Thyroid gland (tissue), 4 donors: Measurements from ENCODE around the gene TNFRSF1A. TPM values are rescaled to one million over a fixed set of nuclear protein-coding genes. Genes with fewer than 3 reads are reported as not detected.
A peak's percentile ranks its signal among the peaks of the same experiment; 100 is the strongest.

Experiments
- DNase-seq, 2 donors: peaks; one replicate each; pipeline ENCODE4 v3.0.0-alpha.2; 2019
- H3K27ac ChIP-seq, 3 donors: fragments of 200-600 bp; sonication (generic); 1 replicate in 2 of 3; 2 replicates in 1 of 3; pipeline ENCODE4 v1.5.1; 2016 to 2019; ENCODE audit warnings: mild to moderate bottlenecking in 1 of 3, moderate library complexity in 1 of 3
- H3K27me3 ChIP-seq: fragments of 200-600 bp; sonication (generic); one replicate; pipeline ENCODE4 v1.5.1; 2019
- H3K36me3 ChIP-seq, 2 donors: fragments of 200-600 bp; sonication (generic); one replicate each; pipeline ENCODE4 v1.5.1; 2016 to 2019
- H3K4me1 ChIP-seq, 2 donors: fragments of 200-600 bp; sonication (generic); one replicate each; pipeline ENCODE4 v1.5.1; 2017 to 2019
- H3K4me3 ChIP-seq, 3 donors: fragments of 200-600 bp; sonication (generic); replicated peaks in 1 of 3; 1 replicate in 2 of 3; 2 replicates in 1 of 3; pipeline ENCODE4 v1.5.1; 2016; ENCODE audit warnings: mild to moderate bottlenecking in 1 of 3
- H3K9me3 ChIP-seq: fragments of 200-600 bp; sonication (generic); one replicate; pipeline ENCODE4 v1.5.1; 2017
- POLR2A ChIP-seq, 2 donors: fragments of 450-650 bp; IDR thresholded peaks; one replicate each; pipeline ENCODE4 v1.6.1; 2017; ENCODE audit warnings: antibody characterized with exemption in 2 of 2, mild to moderate bottlenecking in 2 of 2, moderate library complexity in 1 of 2
- WGBS, 2 donors: methylation state at CpG; one replicate each; pipeline ENCODE4 v1.1.5; 2017; 5-methylcytosine and 5-hydroxymethylcytosine counted together
- intact Hi-C: fragments of 100-400 bp; cut with DNase I; formaldehyde crosslinking; loops from one replicate; pipeline ENCODE4 v1.15.1; 2023
- total RNA-seq, 4 donors: library from RNA; depleted of rRNA; stranded (reverse); fragments of >200 nt; gene quantifications; one replicate each; pipeline ENCODE4 v1.2.3, GENCODE V29; 2016
- TF ChIP-seq, protein P1 (sequence below), 6 experiments: fragments of 200-600 bp in 3 of 6; fragments of 450-650 bp in 3 of 6; sonication (generic) in 3 of 6; IDR thresholded peaks; one replicate each; pipeline ENCODE4 v1.5.1; 2016 to 2019; ENCODE audit warnings: antibody characterized with exemption in 6 of 6, mild to moderate bottlenecking in 2 of 6, inconsistent platforms in 1 of 6, moderate library complexity in 1 of 6

The TNFRSF1A gene
- total RNA-seq, 4 donors from 2014 or later, result 131 to 185 (median 150) TPM

DNA sequence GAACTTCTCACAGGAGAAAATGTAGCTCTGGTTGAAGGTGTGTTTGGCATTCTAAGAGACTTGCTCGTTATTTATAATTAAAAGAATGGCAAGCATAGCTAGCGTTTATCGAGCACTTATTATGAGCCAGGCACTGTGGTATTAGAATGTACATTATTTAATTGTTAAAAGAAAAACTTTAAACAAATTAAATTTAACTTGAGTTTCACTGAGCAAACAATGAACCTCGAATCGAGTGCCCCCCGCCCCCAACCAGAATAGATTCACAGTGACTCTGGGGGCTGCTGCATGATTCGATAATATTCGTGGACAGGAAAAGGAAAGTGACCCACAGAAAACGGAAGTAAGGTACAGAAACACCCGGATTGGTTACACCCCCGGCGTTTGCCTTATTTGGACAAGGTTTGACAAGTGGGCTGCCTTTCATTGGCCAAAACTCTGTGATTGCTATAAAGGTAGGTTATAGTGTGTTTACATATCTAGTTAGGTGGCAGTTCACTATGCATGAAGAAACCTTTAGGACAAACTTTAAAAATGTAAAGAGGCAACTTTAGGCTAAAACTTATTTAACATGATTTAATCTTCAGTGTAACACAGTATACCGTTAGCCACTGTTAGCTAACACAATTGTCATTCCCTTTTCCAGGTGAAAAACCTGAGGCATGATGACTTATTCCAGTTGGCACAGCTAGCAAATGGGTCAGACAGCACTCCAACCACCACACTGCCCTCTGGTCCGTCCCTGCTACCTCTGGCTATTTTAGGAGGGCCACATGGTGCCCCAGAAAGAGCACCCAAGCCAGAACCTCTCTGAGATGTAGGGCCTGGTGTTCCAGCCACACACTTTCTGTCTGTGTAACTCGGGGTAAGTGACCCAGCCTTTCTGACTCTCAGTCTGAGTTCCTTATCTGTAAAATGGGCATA is 26.4 kb upstream of the TNFRSF1A start:
- TF ChIP-seq POLR2A (IDR thresholded peaks at IDR 0.05), result no peak
- TF ChIP-seq, protein P1, sequence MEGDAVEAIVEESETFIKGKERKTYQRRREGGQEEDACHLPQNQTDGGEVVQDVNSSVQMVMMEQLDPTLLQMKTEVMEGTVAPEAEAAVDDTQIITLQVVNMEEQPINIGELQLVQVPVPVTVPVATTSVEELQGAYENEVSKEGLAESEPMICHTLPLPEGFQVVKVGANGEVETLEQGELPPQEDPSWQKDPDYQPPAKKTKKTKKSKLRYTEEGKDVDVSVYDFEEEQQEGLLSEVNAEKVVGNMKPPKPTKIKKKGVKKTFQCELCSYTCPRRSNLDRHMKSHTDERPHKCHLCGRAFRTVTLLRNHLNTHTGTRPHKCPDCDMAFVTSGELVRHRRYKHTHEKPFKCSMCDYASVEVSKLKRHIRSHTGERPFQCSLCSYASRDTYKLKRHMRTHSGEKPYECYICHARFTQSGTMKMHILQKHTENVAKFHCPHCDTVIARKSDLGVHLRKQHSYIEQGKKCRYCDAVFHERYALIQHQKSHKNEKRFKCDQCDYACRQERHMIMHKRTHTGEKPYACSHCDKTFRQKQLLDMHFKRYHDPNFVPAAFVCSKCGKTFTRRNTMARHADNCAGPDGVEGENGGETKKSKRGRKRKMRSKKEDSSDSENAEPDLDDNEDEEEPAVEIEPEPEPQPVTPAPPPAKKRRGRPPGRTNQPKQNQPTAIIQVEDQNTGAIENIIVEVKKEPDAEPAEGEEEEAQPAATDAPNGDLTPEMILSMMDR (IDR thresholded peaks at IDR 0.05), result no peak
- H3K4me1 ChIP-seq, result peaks cover 48 to 73% of the 10 kb centered on the region in 2 donors
- no peaks in the 10 kb centered on the region for H3K36me3 ChIP-seq
- H3K4me3 ChIP-seq, result no peak overlapping the region
- DNase-seq, result no peak
- peak overlapping the region; percentile 46 to 64 (median 63) for H3K27ac ChIP-seq
- intact Hi-C loops, result no loop called here
- 59 to 70% methylated on average over 15 of the region's 15 CpGs for WGBS, 2 donors
- H3K27me3 ChIP-seq, result no peaks in the 10 kb centered on the region
- H3K9me3 ChIP-seq, result no peaks in the 10 kb centered on the region

DNA sequence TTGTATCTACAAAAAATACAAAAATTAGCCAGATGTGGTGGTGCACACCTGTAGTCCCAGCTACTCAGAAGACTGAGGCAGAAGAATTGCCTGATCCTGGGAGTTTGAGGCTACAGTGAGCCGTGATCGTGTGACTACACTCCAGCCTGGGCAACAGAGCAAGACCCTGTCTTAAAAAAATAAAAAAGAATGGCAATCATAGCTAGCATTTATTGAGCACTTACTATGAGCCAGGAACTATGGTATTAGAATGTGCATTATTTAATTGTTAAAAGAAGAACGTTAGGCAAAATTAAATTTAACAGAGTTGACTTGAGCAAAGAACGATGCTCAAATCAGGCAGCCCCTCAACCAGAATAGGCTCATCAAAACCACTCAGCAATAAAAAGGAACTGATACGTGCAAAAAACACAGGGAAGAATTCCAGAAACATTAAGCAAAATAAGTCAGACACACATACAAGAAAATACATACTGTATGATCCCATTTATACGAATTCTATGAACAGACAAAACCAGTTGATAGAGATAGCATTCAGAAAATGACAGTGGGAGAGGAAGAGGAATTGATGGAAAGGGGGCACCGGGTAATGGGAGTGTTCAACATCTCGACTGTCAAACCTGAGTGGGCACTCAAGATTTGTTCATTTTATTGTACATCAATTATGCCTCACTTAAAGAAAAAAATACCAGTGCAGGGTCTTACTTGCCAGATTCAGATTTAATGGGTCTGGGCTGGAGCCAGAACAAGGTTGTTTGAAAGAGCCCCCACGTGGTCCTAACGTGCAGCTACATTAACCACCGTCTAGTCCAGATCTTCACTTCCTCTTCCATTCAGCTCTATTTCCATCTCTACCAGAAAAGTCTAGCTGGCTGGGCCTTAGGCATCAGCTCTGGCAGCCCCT is 25.4 kb upstream of the TNFRSF1A start:
- no peak for DNase-seq
- H3K4me3 ChIP-seq, result no peak overlapping the region
- 48 to 62% methylated on average over 11 of the region's 11 CpGs for WGBS, 2 donors
- no peaks in the 10 kb centered on the region for H3K9me3 ChIP-seq
- intact Hi-C loops, result no loop called here
- H3K36me3 ChIP-seq, result no peaks in the 10 kb centered on the region
- peaks cover 48 to 73% of the 10 kb centered on the region in 2 donors for H3K4me1 ChIP-seq
- TF ChIP-seq, protein P1 (IDR thresholded peaks at IDR 0.05), result peak in 1 of 6 experiments; percentile 21
- TF ChIP-seq POLR2A (IDR thresholded peaks at IDR 0.05), result no peak
- H3K27ac ChIP-seq, result peak overlapping the region; percentile 15 to 64 (median 46)
- no peaks in the 10 kb centered on the region for H3K27me3 ChIP-seq

DNA sequence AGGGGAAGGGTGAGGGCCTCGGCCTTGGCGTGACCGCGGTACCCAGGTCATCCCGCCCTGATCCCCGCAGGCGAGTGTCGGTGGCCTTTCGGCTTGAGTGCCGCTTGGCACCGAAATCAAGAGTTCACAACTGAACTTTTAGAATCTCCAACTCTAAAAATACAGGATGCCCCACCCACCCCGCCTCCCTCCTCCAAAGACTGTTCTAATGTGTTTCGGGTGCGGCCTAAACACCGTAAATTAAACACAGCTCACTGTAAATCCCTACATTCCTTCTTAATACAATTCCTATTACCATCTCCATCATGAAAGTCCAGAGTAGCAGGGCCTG is 22.1 kb upstream of the TNFRSF1A start:
- 17 to 55% methylated on average over 6 to 15 of the region's 15 CpGs for WGBS, 2 donors
- peaks cover 34 to 61% of the 10 kb centered on the region in 2 donors for H3K4me1 ChIP-seq
- peak overlapping the region; percentile 95 to 96 (median 95) for H3K27ac ChIP-seq
- no peaks in the 10 kb centered on the region for H3K27me3 ChIP-seq
- H3K9me3 ChIP-seq, result no peaks in the 10 kb centered on the region
- peaks cover 0 to 6% of the 10 kb centered on the region in 2 donors for H3K36me3 ChIP-seq
- TF ChIP-seq, protein P1 (IDR thresholded peaks at IDR 0.05), result no peak
- TF ChIP-seq POLR2A (IDR thresholded peaks at IDR 0.05), result no peak
- H3K4me3 ChIP-seq, result peak overlapping the region in 1 of 3 donors; percentile 26
- intact Hi-C loops, result no loop called here
- DNase-seq, result peak; percentile 73 to 76

DNA sequence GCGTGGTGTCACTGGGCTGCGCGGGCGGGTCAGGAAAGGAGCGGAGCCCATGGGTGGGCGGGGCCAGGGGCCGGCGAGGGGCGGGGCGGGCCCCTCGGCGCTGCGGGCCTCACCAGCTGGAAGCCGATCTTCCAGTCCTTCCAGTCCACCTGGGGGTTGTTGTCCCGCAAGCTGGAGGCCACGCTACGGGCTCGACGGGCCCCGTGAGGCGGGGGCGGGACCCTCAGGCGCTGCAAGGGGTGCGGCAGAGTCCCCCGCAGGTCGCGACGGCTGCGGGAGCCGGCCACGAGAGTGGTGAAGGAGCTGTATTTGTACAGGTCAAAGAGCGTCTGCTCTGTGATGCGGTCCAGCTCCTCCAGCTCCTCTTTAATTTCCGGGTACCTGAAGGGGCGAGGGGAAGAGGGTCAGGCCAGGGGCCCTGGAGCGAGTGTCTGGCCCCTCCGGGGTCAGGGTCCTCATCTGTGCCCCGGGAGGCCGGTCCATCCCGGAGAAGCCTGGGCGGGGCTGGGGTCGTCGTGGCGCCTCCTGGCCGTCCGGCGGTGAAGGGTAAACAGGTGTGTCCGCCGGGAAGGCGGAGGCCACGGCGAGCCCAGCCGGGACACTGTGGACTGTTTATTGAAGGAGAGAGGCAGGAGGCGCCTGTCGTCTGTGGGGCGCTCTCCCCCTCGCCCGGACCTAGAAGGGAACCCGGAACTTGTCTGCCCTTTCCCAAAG is 21.6 kb upstream of the TNFRSF1A start:
- Histone ChIP-seq H3K4me3 (peak overlapping the region in 2 of 3 donors; percentile 26 to 33), H3K27ac (peak overlapping the region; percentile 95 to 96 (median 95)), H3K27me3 (no peaks in the 10 kb centered on the region), H3K9me3 (no peaks in the 10 kb centered on the region), H3K4me1 (peaks cover 29 to 56% of the 10 kb centered on the region in 2 donors), H3K36me3 (peaks cover 0 to 6% of the 10 kb centered on the region in 2 donors)
- TF ChIP-seq POLR2A (IDR thresholded peaks at IDR 0.05), result peak; percentile 31 to 74
- TF ChIP-seq, protein P1 (IDR thresholded peaks at IDR 0.05), result no peak
- 5 to 7% methylated on average over 15 to 40 of the region's 59 CpGs for WGBS, 2 donors
- intact Hi-C loops, result no loop called here
- DNase-seq, result peak; percentile 75 to 78
